Measurements from ENCODE around the gene SCUBE3.

Gene SCUBE3

GRCh38 chr6:35214869-35215664 is 1.3 kb downstream of the SCUBE3 start:
- H3K4me3 ChIP-seq (ENCODE audit: control insufficient read depth, low read depth, low read length): peak overlapping the region; percentile 75
- no peak for DNase-seq (ENCODE audit: low read depth)
- TF ChIP-seq, protein P1, sequence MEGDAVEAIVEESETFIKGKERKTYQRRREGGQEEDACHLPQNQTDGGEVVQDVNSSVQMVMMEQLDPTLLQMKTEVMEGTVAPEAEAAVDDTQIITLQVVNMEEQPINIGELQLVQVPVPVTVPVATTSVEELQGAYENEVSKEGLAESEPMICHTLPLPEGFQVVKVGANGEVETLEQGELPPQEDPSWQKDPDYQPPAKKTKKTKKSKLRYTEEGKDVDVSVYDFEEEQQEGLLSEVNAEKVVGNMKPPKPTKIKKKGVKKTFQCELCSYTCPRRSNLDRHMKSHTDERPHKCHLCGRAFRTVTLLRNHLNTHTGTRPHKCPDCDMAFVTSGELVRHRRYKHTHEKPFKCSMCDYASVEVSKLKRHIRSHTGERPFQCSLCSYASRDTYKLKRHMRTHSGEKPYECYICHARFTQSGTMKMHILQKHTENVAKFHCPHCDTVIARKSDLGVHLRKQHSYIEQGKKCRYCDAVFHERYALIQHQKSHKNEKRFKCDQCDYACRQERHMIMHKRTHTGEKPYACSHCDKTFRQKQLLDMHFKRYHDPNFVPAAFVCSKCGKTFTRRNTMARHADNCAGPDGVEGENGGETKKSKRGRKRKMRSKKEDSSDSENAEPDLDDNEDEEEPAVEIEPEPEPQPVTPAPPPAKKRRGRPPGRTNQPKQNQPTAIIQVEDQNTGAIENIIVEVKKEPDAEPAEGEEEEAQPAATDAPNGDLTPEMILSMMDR (IDR thresholded peaks at IDR 0.05; ENCODE audit: control insufficient read depth, insufficient read depth, low read depth, low read length, missing control alignments): no peak

GRCh38 chr6:35215665-35216411 is 2.1 kb downstream of the SCUBE3 start:
- no peak for DNase-seq (ENCODE audit: low read depth)
- peak overlapping the region; percentile 75 for H3K4me3 ChIP-seq (ENCODE audit: control insufficient read depth, low read depth, low read length)
- TF ChIP-seq, protein P1 (IDR thresholded peaks at IDR 0.05; ENCODE audit: control insufficient read depth, insufficient read depth, low read depth, low read length, missing control alignments): no peak

- no peak for DNase-seq (ENCODE audit: low read depth)
- TF ChIP-seq, protein P1 (IDR thresholded peaks at IDR 0.05; ENCODE audit: control insufficient read depth, insufficient read depth, low read depth, low read length, missing control alignments): no peak
- no peak overlapping the region for H3K4me3 ChIP-seq (ENCODE audit: control insufficient read depth, low read depth, low read length)
Measured at GRCh38 chr6:35216412-35216732, 2.6 kb downstream of the SCUBE3 start.

GRCh38 chr6:35216851-35217811 is 3.4 kb downstream of the SCUBE3 start:
- no peak for DNase-seq (ENCODE audit: low read depth)
- TF ChIP-seq, protein P1 (IDR thresholded peaks at IDR 0.05; ENCODE audit: control insufficient read depth, insufficient read depth, low read depth, low read length, missing control alignments): no peak
- no peak overlapping the region; the same call in 1 of the 2 replicates for H3K4me3 ChIP-seq (ENCODE audit: control insufficient read depth, low read depth, low read length)

DNA sequence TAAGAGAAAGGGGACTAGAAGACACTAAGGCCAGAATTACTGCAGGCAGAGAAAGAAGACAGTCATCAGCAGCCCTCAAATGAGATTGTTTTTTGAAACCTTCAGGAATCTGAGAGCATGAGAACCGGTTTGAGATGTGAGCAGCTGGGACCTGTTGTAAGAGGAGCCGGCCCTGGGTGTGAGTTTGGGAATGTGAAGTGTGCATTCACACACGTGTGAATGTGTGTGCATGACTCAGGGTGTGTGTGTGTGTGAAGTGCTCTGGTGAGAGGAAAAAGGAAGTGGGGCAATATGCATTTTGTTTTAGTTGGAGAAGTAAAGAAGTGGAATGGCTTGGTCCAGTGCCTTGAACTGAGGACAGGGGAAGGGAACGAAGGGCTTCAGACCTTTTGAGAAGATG is 4.3 kb downstream of the SCUBE3 start:
- H3K4me3 ChIP-seq (ENCODE audit: control insufficient read depth, low read depth, low read length): no peak overlapping the region
- no peak for DNase-seq (ENCODE audit: low read depth)
- TF ChIP-seq, protein P1 (IDR thresholded peaks at IDR 0.05; ENCODE audit: control insufficient read depth, insufficient read depth, low read depth, low read length, missing control alignments): no peak

DNA sequence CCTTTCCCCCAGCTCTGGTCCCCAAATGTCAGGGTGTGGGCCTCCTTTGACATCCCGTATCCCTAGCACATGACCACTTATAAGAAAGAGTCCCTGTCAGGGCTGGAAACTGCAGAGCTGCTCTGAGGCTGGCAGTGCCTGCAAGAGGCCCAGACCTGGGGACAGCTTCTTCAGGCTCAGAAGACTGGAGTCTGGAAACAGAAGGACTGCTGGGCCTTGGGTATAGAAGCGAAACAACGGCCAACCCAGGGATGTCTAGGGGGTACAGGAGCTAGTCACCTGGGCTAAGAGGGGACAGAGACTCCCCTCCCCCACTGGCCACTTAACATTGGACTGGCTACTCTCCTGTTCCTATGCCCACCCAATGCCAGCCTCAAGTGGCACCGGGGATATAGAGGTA is 4.7 kb downstream of the SCUBE3 start:
- TF ChIP-seq, protein P1 (IDR thresholded peaks at IDR 0.05; ENCODE audit: control insufficient read depth, insufficient read depth, low read depth, low read length, missing control alignments): no peak
- no peak for DNase-seq (ENCODE audit: low read depth)
- H3K4me3 ChIP-seq (ENCODE audit: control insufficient read depth, low read depth, low read length): no peak overlapping the region

All from AG09309 (cell line).